ENCODE measurements around the gene PDS5A. TPM values are rescaled to one million over a fixed set of nuclear protein-coding genes. Genes with fewer than 3 reads are reported as not detected.

PDS5A gene
- total and polyA plus RNA-seq, 2 of the 13 experiments (the other 11 are each of a cell fraction or from before 2014, with no cell fraction given): 31.8 to 57.0 TPM

- TF ChIP-seq, protein P1, sequence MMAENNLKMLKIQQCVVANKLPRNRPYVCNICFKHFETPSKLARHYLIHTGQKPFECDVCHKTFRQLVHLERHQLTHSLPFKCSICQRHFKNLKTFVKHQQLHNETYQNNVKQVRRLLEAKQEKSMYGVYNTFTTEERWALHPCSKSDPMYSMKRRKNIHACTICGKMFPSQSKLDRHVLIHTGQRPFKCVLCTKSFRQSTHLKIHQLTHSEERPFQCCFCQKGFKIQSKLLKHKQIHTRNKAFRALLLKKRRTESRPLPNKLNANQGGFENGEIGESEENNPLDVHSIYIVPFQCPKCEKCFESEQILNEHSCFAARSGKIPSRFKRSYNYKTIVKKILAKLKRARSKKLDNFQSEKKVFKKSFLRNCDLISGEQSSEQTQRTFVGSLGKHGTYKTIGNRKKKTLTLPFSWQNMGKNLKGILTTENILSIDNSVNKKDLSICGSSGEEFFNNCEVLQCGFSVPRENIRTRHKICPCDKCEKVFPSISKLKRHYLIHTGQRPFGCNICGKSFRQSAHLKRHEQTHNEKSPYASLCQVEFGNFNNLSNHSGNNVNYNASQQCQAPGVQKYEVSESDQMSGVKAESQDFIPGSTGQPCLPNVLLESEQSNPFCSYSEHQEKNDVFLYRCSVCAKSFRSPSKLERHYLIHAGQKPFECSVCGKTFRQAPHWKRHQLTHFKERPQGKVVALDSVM (CRISPR knock-in tag; IDR thresholded peaks at IDR 0.05): 0 out of 2 replicates have a peak, but pooled peaks have one; percentile 33
- TF ChIP-seq, protein P2, sequence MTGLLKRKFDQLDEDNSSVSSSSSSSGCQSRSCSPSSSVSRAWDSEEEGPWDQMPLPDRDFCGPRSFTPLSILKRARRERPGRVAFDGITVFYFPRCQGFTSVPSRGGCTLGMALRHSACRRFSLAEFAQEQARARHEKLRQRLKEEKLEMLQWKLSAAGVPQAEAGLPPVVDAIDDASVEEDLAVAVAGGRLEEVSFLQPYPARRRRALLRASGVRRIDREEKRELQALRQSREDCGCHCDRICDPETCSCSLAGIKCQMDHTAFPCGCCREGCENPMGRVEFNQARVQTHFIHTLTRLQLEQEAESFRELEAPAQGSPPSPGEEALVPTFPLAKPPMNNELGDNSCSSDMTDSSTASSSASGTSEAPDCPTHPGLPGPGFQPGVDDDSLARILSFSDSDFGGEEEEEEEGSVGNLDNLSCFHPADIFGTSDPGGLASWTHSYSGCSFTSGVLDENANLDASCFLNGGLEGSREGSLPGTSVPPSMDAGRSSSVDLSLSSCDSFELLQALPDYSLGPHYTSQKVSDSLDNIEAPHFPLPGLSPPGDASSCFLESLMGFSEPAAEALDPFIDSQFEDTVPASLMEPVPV (CRISPR knock-in tag; IDR thresholded peaks at IDR 0.05): peak; percentile 29; the same call in 1 of the 2 replicates
- TF ChIP-seq ZNF713 (CRISPR knock-in tag; IDR thresholded peaks at IDR 0.05) (no peak), HNF4A (CRISPR knock-in tag; IDR thresholded peaks at IDR 0.05) (peak; percentile 8; the same call in 1 of the 2 replicates), BORCS8-MEF2B (CRISPR knock-in tag; IDR thresholded peaks at IDR 0.05) (peak; percentile 45; the same call in 1 of the 2 replicates), ZNF609 (CRISPR knock-in tag; IDR thresholded peaks at IDR 0.05; ENCODE audit: borderline replicate concordance) (no peak), ZNF879 (CRISPR knock-in tag; IDR thresholded peaks at IDR 0.05) (0 out of 2 replicates have a peak, but pooled peaks have one; percentile 24), KDM2A (CRISPR knock-in tag; IDR thresholded peaks at IDR 0.05; ENCODE audit: borderline replicate concordance, low read depth) (peak; percentile 80)
- TF ChIP-seq, protein P3, sequence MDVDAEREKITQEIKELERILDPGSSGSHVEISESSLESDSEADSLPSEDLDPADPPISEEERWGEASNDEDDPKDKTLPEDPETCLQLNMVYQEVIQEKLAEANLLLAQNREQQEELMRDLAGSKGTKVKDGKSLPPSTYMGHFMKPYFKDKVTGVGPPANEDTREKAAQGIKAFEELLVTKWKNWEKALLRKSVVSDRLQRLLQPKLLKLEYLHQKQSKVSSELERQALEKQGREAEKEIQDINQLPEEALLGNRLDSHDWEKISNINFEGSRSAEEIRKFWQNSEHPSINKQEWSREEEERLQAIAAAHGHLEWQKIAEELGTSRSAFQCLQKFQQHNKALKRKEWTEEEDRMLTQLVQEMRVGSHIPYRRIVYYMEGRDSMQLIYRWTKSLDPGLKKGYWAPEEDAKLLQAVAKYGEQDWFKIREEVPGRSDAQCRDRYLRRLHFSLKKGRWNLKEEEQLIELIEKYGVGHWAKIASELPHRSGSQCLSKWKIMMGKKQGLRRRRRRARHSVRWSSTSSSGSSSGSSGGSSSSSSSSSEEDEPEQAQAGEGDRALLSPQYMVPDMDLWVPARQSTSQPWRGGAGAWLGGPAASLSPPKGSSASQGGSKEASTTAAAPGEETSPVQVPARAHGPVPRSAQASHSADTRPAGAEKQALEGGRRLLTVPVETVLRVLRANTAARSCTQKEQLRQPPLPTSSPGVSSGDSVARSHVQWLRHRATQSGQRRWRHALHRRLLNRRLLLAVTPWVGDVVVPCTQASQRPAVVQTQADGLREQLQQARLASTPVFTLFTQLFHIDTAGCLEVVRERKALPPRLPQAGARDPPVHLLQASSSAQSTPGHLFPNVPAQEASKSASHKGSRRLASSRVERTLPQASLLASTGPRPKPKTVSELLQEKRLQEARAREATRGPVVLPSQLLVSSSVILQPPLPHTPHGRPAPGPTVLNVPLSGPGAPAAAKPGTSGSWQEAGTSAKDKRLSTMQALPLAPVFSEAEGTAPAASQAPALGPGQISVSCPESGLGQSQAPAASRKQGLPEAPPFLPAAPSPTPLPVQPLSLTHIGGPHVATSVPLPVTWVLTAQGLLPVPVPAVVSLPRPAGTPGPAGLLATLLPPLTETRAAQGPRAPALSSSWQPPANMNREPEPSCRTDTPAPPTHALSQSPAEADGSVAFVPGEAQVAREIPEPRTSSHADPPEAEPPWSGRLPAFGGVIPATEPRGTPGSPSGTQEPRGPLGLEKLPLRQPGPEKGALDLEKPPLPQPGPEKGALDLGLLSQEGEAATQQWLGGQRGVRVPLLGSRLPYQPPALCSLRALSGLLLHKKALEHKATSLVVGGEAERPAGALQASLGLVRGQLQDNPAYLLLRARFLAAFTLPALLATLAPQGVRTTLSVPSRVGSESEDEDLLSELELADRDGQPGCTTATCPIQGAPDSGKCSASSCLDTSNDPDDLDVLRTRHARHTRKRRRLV (CRISPR knock-in tag; IDR thresholded peaks at IDR 0.05): peak; percentile 65; the same call in 1 of the 2 replicates
- TF ChIP-seq, protein P4, sequence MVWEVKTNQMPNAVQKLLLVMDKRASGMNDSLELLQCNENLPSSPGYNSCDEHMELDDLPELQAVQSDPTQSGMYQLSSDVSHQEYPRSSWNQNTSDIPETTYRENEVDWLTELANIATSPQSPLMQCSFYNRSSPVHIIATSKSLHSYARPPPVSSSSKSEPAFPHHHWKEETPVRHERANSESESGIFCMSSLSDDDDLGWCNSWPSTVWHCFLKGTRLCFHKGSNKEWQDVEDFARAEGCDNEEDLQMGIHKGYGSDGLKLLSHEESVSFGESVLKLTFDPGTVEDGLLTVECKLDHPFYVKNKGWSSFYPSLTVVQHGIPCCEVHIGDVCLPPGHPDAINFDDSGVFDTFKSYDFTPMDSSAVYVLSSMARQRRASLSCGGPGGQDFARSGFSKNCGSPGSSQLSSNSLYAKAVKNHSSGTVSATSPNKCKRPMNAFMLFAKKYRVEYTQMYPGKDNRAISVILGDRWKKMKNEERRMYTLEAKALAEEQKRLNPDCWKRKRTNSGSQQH (CRISPR knock-in tag; IDR thresholded peaks at IDR 0.05; ENCODE audit: low read depth): peak; percentile 17; the same call in 1 of the 2 replicates
Observed at GRCh38 chr4:39976141-39976944, 1.4 kb downstream of the PDS5A start (continued).

Measured in HepG2 (cell line).